Progenitor cell of endocrine pancreas (in vitro differentiated cells): ENCODE measurements around the gene E2F8. TPM values are rescaled to one million over a fixed set of nuclear protein-coding genes. Genes with fewer than 3 reads are reported as not detected.

ENCODE experiments used
- DNase-seq: peaks from one replicate; pipeline ENCODE4 v3.0.0; 2021; ENCODE audit warnings: low spot score; ENCODE audit not compliant: unreplicated experiment
- H3K27ac Mint-ChIP-seq: 2 replicates; pipeline ENCODE4 v1.8.0; 2021; ENCODE audit warnings: mild to moderate bottlenecking, moderate library complexity, mixed read lengths
- H3K27me3 Mint-ChIP-seq: 2 replicates; pipeline ENCODE4 v1.8.0; 2021; ENCODE audit warnings: mixed read lengths
- H3K36me3 Mint-ChIP-seq: 2 replicates; pipeline ENCODE4 v1.8.0; 2022; ENCODE audit warnings: mixed read lengths; ENCODE audit not compliant: insufficient read depth
- H3K4me1 Mint-ChIP-seq: 2 replicates; pipeline ENCODE4 v1.8.0; 2021; ENCODE audit warnings: low read depth, mixed read lengths
- H3K4me3 Mint-ChIP-seq: 2 replicates; pipeline ENCODE4 v1.8.0; 2021; ENCODE audit warnings: low read depth, mild to moderate bottlenecking, moderate library complexity, mixed read lengths
- H3K9me3 Mint-ChIP-seq: 2 replicates; pipeline ENCODE4 v1.8.0; 2021; ENCODE audit warnings: low read depth, mixed read lengths
- CTCF ChIP-seq: fragments of 200-600 bp; sonication (generic); IDR thresholded peaks from one replicate; pipeline ENCODE4 v1.5.0; 2021; ENCODE audit warnings: antibody characterized with exemption, mild to moderate bottlenecking; ENCODE audit not compliant: unreplicated experiment
- total RNA-seq: library from RNA; stranded (reverse); gene quantifications from 2 replicates; pipeline ENCODE4 v1.2.1, GENCODE V29; 2021

Gene E2F8
- total RNA-seq, 1 donor from 2014 or later, result 9.2 TPM

GRCh38 chr11:19185036-19185435, 55.7 kb downstream of the E2F8 start:
- no peak overlapping the region for H3K4me3 Mint-ChIP-seq

GRCh38 chr11:19183646-19184045, 57.1 kb downstream of the E2F8 start:
- no peaks in the 10 kb centered on the region for H3K27me3 Mint-ChIP-seq

More at GRCh38 chr11:19185036-19185435, 55.7 kb downstream of the E2F8 start:
- Mint-ChIP-seq H3K27me3 (no peaks in the 10 kb centered on the region), H3K27ac (no peak overlapping the region), H3K9me3 (no peaks in the 10 kb centered on the region), H3K36me3 (no peaks in the 10 kb centered on the region), H3K4me1 (no peaks in the 10 kb centered on the region)
- no peak for TF ChIP-seq CTCF
- DNase-seq, result no peak

GRCh38 chr11:19181531-19182261, 59.0 kb downstream of the E2F8 start:
- H3K36me3 Mint-ChIP-seq, result peaks cover 3% of the 10 kb centered on the region

More at GRCh38 chr11:19183646-19184045, 57.1 kb downstream of the E2F8 start:
- no peaks in the 10 kb centered on the region for H3K36me3 Mint-ChIP-seq
- H3K9me3 Mint-ChIP-seq, result no peaks in the 10 kb centered on the region
- no peak for DNase-seq
- no peak overlapping the region for H3K4me3 Mint-ChIP-seq
- no peaks in the 10 kb centered on the region for H3K4me1 Mint-ChIP-seq
- no peak for TF ChIP-seq CTCF
- H3K27ac Mint-ChIP-seq, result no peak overlapping the region

GRCh38 chr11:19176629-19177186, 64.0 kb downstream of the E2F8 start:
- H3K27me3 Mint-ChIP-seq, result no peaks in the 10 kb centered on the region
- H3K4me1 Mint-ChIP-seq, result no peaks in the 10 kb centered on the region
- H3K9me3 Mint-ChIP-seq, result no peaks in the 10 kb centered on the region
- no peak overlapping the region for H3K27ac Mint-ChIP-seq
- DNase-seq, result no peak
- H3K36me3 Mint-ChIP-seq, result peaks cover 24% of the 10 kb centered on the region
- H3K4me3 Mint-ChIP-seq, result no peak overlapping the region
- TF ChIP-seq CTCF, result no peak

More at GRCh38 chr11:19181531-19182261, 59.0 kb downstream of the E2F8 start:
- H3K4me3 Mint-ChIP-seq, result no peak overlapping the region
- no peaks in the 10 kb centered on the region for H3K9me3 Mint-ChIP-seq
- H3K4me1 Mint-ChIP-seq, result no peaks in the 10 kb centered on the region
- no peak for TF ChIP-seq CTCF
- DNase-seq, result no peak
- no peak overlapping the region for H3K27ac Mint-ChIP-seq
- H3K27me3 Mint-ChIP-seq, result no peaks in the 10 kb centered on the region

Other genes with a start within 250 kb of the E2F8 start
- not detected in 2 replicates for gene MRGPRX2, start 180.2 kb downstream of the E2F8 start, total RNA-seq
- gene ZDHHC13, start 123.8 kb downstream of the E2F8 start, total RNA-seq, result 23.4 and 26.6 TPM in 2 replicates
- gene CSRP3, start 39.0 kb downstream of the E2F8 start, total RNA-seq, result not detected in 2 replicates